Measurements from ENCODE around the gene CCDC183.

Gene CCDC183

GRCh38 chr9:136814725-136815421 lies 18.7 kb downstream of the CCDC183 start:
- Mint-ChIP-seq H3K27ac (no peak overlapping the region), H3K9me3 (no peaks in the 10 kb centered on the region), H3K4me3 (no peak overlapping the region), H3K4me1 (ENCODE audit: low read depth) (peaks cover 22% of the 10 kb centered on the region), H3K27me3 (no peaks in the 10 kb centered on the region), H3K36me3 (ENCODE audit: low read depth) (peaks cover 55% of the 10 kb centered on the region)

- Mint-ChIP-seq H3K9me3 (no peaks in the 10 kb centered on the region), H3K27ac (no peak overlapping the region), H3K4me3 (no peak overlapping the region), H3K27me3 (no peaks in the 10 kb centered on the region), H3K4me1 (ENCODE audit: low read depth) (peaks cover 18% of the 10 kb centered on the region), H3K36me3 (ENCODE audit: low read depth) (peaks cover 52% of the 10 kb centered on the region)
These were observed 19.3 kb downstream of the CCDC183 start for GRCh38 chr9:136815422-136815782.

GRCh38 chr9:136820971-136821825 lies 25.1 kb downstream of the CCDC183 start:
- H3K27ac Mint-ChIP-seq, result no peak overlapping the region
- H3K4me3 Mint-ChIP-seq, result peak overlapping the region; percentile 13
- H3K4me1 Mint-ChIP-seq (ENCODE audit: low read depth), result peaks cover 6% of the 10 kb centered on the region
- peaks cover 23% of the 10 kb centered on the region for H3K36me3 Mint-ChIP-seq (ENCODE audit: low read depth)
- H3K27me3 Mint-ChIP-seq, result no peaks in the 10 kb centered on the region
- H3K9me3 Mint-ChIP-seq, result no peaks in the 10 kb centered on the region

GRCh38 chr9:136821826-136822544 lies 25.8 kb downstream of the CCDC183 start:
- Mint-ChIP-seq H3K27me3 (no peaks in the 10 kb centered on the region), H3K36me3 (ENCODE audit: low read depth) (peaks cover 19% of the 10 kb centered on the region), H3K4me1 (ENCODE audit: low read depth) (peaks cover 6% of the 10 kb centered on the region), H3K4me3 (no peak overlapping the region), H3K27ac (no peak overlapping the region), H3K9me3 (no peaks in the 10 kb centered on the region)

- Mint-ChIP-seq H3K27ac (no peak overlapping the region), H3K4me1 (ENCODE audit: low read depth) (peaks cover 6% of the 10 kb centered on the region), H3K27me3 (no peaks in the 10 kb centered on the region), H3K4me3 (no peak overlapping the region), H3K9me3 (no peaks in the 10 kb centered on the region), H3K36me3 (ENCODE audit: low read depth) (peaks cover 14% of the 10 kb centered on the region)
These were observed 27.3 kb downstream of the CCDC183 start for GRCh38 chr9:136823136-136824046.

GRCh38 chr9:136824496-136825225 lies 28.5 kb downstream of the CCDC183 start:
- peaks cover 6% of the 10 kb centered on the region for H3K4me1 Mint-ChIP-seq (ENCODE audit: low read depth)
- H3K4me3 Mint-ChIP-seq, result no peak overlapping the region
- no peaks in the 10 kb centered on the region for H3K9me3 Mint-ChIP-seq
- H3K36me3 Mint-ChIP-seq (ENCODE audit: low read depth), result peaks cover 18% of the 10 kb centered on the region
- H3K27me3 Mint-ChIP-seq, result no peaks in the 10 kb centered on the region
- no peak overlapping the region for H3K27ac Mint-ChIP-seq

GRCh38 chr9:136825295-136826187 lies 29.4 kb downstream of the CCDC183 start:
- H3K4me1 Mint-ChIP-seq (ENCODE audit: low read depth), result peaks cover 6% of the 10 kb centered on the region

GRCh38 chr9:136826188-136826541 lies 30.0 kb downstream of the CCDC183 start:
- Mint-ChIP-seq H3K36me3 (ENCODE audit: low read depth) (peaks cover 11% of the 10 kb centered on the region), H3K4me1 (ENCODE audit: low read depth) (no peaks in the 10 kb centered on the region), H3K9me3 (no peaks in the 10 kb centered on the region), H3K4me3 (no peak overlapping the region), H3K27me3 (no peaks in the 10 kb centered on the region), H3K27ac (no peak overlapping the region)

More at GRCh38 chr9:136825295-136826187, 29.4 kb downstream of the CCDC183 start:
- H3K27ac Mint-ChIP-seq, result no peak overlapping the region
- no peaks in the 10 kb centered on the region for H3K27me3 Mint-ChIP-seq
- no peak overlapping the region for H3K4me3 Mint-ChIP-seq
- peaks cover 17% of the 10 kb centered on the region for H3K36me3 Mint-ChIP-seq (ENCODE audit: low read depth)
- no peaks in the 10 kb centered on the region for H3K9me3 Mint-ChIP-seq

GRCh38 chr9:136826703-136827582 lies 30.8 kb downstream of the CCDC183 start:
- Mint-ChIP-seq H3K36me3 (ENCODE audit: low read depth) (peaks cover 11% of the 10 kb centered on the region), H3K4me3 (no peak overlapping the region), H3K4me1 (ENCODE audit: low read depth) (no peaks in the 10 kb centered on the region), H3K27ac (no peak overlapping the region), H3K27me3 (no peaks in the 10 kb centered on the region), H3K9me3 (no peaks in the 10 kb centered on the region)

- Mint-ChIP-seq H3K4me3 (no peak overlapping the region), H3K27ac (no peak overlapping the region), H3K4me1 (ENCODE audit: low read depth) (no peaks in the 10 kb centered on the region), H3K36me3 (ENCODE audit: low read depth) (peaks cover 16% of the 10 kb centered on the region), H3K27me3 (no peaks in the 10 kb centered on the region), H3K9me3 (no peaks in the 10 kb centered on the region)
These were observed 31.8 kb downstream of the CCDC183 start for GRCh38 chr9:136827794-136828473.

- H3K4me3 Mint-ChIP-seq, result no peak overlapping the region
- H3K4me1 Mint-ChIP-seq (ENCODE audit: low read depth), result no peaks in the 10 kb centered on the region
- H3K27ac Mint-ChIP-seq, result no peak overlapping the region
- no peaks in the 10 kb centered on the region for H3K9me3 Mint-ChIP-seq
- H3K36me3 Mint-ChIP-seq (ENCODE audit: low read depth), result peaks cover 16% of the 10 kb centered on the region
- H3K27me3 Mint-ChIP-seq, result no peaks in the 10 kb centered on the region
These were observed 32.5 kb downstream of the CCDC183 start for GRCh38 chr9:136828474-136829140.

All from stimulated activated naive CD8-positive, alpha-beta T cell treated with anti-CD3 and anti-CD28 coated beads, Interleukin-15, Interleukin-2, amounts not matched to agents 100 ng/mL and 50 ng/mL, for 24 hours (primary cell).